ENCODE results near the gene FBXL3.

DNA sequence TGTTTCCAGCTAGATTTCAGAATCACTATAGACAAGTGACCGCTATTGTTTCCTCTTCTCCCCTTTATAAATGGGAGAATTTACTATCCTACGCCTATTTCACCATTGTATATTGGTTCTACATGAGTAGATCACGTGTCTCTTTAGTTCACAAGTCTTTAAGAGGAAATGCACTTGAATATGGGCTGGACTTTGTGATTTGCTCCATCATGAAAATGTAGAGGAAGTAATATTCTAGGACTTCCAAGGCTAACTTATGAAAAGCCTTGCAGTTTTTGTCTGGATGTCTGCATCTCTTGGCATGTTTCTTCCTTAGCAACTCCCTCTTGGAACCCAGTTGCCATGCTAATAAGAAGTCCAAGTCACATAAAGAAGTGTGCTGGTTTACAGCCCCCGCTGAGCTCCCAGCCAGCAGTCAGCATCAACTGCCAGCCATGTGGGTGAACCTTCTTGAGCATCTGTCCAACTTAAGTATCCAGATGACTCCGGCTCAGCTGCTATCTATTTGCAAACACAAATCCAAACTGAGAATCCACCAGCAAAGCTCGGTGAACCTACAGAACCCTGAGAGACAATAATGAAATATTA lies 4.8 kb upstream of the FBXL3 start:
- TF ChIP-seq, protein P1, sequence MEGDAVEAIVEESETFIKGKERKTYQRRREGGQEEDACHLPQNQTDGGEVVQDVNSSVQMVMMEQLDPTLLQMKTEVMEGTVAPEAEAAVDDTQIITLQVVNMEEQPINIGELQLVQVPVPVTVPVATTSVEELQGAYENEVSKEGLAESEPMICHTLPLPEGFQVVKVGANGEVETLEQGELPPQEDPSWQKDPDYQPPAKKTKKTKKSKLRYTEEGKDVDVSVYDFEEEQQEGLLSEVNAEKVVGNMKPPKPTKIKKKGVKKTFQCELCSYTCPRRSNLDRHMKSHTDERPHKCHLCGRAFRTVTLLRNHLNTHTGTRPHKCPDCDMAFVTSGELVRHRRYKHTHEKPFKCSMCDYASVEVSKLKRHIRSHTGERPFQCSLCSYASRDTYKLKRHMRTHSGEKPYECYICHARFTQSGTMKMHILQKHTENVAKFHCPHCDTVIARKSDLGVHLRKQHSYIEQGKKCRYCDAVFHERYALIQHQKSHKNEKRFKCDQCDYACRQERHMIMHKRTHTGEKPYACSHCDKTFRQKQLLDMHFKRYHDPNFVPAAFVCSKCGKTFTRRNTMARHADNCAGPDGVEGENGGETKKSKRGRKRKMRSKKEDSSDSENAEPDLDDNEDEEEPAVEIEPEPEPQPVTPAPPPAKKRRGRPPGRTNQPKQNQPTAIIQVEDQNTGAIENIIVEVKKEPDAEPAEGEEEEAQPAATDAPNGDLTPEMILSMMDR (IDR thresholded peaks at IDR 0.05): no peak
- no peak for TF ChIP-seq POLR2A (IDR thresholded peaks at IDR 0.05)

Measured in esophagus squamous epithelium (tissue), 4 donors.